ENCODE measurements around the gene NEK1.
"Not testable (repeated sequence)": the region's sequence is repeated elsewhere in the genome, so short reads cannot be mapped to it uniquely, and the experiment has no call there.

NEK1 gene

GRCh38 chr4:169440446-169440845 lies 171.9 kb downstream of the NEK1 start:
- TF ChIP-seq, protein P1, sequence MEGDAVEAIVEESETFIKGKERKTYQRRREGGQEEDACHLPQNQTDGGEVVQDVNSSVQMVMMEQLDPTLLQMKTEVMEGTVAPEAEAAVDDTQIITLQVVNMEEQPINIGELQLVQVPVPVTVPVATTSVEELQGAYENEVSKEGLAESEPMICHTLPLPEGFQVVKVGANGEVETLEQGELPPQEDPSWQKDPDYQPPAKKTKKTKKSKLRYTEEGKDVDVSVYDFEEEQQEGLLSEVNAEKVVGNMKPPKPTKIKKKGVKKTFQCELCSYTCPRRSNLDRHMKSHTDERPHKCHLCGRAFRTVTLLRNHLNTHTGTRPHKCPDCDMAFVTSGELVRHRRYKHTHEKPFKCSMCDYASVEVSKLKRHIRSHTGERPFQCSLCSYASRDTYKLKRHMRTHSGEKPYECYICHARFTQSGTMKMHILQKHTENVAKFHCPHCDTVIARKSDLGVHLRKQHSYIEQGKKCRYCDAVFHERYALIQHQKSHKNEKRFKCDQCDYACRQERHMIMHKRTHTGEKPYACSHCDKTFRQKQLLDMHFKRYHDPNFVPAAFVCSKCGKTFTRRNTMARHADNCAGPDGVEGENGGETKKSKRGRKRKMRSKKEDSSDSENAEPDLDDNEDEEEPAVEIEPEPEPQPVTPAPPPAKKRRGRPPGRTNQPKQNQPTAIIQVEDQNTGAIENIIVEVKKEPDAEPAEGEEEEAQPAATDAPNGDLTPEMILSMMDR (IDR thresholded peaks at IDR 0.05; ENCODE audit: low read length, missing control alignments): no peak
- H3K4me3 ChIP-seq (replicated peaks; ENCODE audit: low read depth, low read length): no peak overlapping the region
- no peak for DNase-seq (ENCODE audit: low read depth)

- DNase-seq (ENCODE audit: low read depth): peak; percentile 39
- TF ChIP-seq, protein P1 (IDR thresholded peaks at IDR 0.05; ENCODE audit: low read length, missing control alignments): no peak
- H3K4me3 ChIP-seq (replicated peaks; ENCODE audit: low read depth, low read length): no peak overlapping the region
These were observed 173.1 kb downstream of the NEK1 start for GRCh38 chr4:169439244-169439643.

DNA sequence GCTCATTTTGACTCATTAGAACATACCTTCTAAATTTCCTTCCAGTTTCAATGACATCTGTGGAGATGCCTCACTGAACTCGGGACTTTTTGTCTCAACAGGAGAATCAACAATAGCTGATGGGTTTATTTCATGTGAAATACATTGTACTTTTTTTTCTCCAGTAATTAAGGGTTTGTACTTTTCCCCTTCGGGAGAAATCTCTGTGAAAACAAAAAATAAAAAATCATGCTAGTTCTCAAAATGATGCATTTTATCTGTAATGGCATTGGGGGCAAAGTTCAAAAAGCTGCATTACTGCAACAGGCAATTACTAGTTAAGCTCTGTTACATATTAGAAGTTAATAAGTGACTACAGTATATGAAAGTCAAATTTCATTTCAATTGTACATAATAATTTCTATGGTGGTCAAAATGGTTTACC lies 174.3 kb downstream of the NEK1 start:
- DNase-seq (ENCODE audit: low read depth): no peak
- no peak overlapping the region for H3K4me3 ChIP-seq (replicated peaks; ENCODE audit: low read depth, low read length)
- TF ChIP-seq, protein P1 (IDR thresholded peaks at IDR 0.05; ENCODE audit: low read length, missing control alignments): no peak

GRCh38 chr4:169437299-169438047 lies 174.9 kb downstream of the NEK1 start:
- H3K4me3 ChIP-seq (replicated peaks; ENCODE audit: low read depth, low read length): no peak overlapping the region
- no peak for DNase-seq (ENCODE audit: low read depth)
- TF ChIP-seq, protein P1 (IDR thresholded peaks at IDR 0.05; ENCODE audit: low read length, missing control alignments): no peak

DNA sequence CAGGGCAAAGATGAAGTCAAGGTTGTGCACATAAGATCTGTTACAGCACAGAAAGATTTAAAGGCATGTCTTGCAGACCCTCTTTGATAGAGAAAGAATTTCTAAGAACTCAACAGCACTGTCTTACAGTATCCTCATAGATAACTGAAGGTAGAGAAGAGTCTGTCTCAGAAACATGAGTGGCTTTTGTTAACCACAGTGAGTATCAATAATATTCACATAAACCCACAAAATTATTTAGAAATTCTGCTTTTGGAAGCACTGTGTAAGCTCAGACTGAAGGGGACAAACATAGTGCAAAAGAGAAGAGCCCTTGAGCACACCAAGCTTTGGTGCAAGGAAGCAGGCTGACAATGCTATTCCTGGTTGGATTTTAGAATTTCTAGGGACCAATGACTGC lies 175.6 kb downstream of the NEK1 start:
- TF ChIP-seq, protein P1 (IDR thresholded peaks at IDR 0.05; ENCODE audit: low read length, missing control alignments): no peak
- H3K4me3 ChIP-seq (replicated peaks; ENCODE audit: low read depth, low read length): no peak overlapping the region
- no peak for DNase-seq (ENCODE audit: low read depth)

GRCh38 chr4:169428376-169428775 lies 184.0 kb downstream of the NEK1 start:
- peak; percentile 54 for DNase-seq (ENCODE audit: low read depth)
- H3K4me3 ChIP-seq (replicated peaks; ENCODE audit: low read depth, low read length): no peak overlapping the region
- TF ChIP-seq, protein P1 (IDR thresholded peaks at IDR 0.05; ENCODE audit: low read length, missing control alignments): no peak

- DNase-seq (ENCODE audit: low read depth); H3K4me3 ChIP-seq (replicated peaks; ENCODE audit: low read depth, low read length): not testable (repeated sequence)
These were observed 184.7 kb downstream of the NEK1 start for GRCh38 chr4:169427727-169428126.

Data from fibroblast of pulmonary artery (primary cell).